GM19351 (cell line): Measurements from ENCODE around the gene UBE2G2.

Experiments used
- ATAC-seq: cut with Tn5 transposase; IDR thresholded peaks from one replicate; pipeline ENCODE4 v1.9.1; 2021; ENCODE audit warnings: mild to moderate bottlenecking, moderate library complexity; ENCODE audit not compliant: unreplicated experiment

The UBE2G2 gene

GRCh38 chr21:44792702-44793591 is 8.7 kb downstream of the UBE2G2 start:
- ATAC-seq = no peak

GRCh38 chr21:44791993-44792392 is 9.6 kb downstream of the UBE2G2 start:
- ATAC-seq = no peak

GRCh38 chr21:44791246-44791645 is 10.4 kb downstream of the UBE2G2 start:
- ATAC-seq = no peak

- no peak for ATAC-seq
These were observed 11.3 kb downstream of the UBE2G2 start for GRCh38 chr21:44790368-44790767.

- ATAC-seq = no peak
These were observed 11.7 kb downstream of the UBE2G2 start for GRCh38 chr21:44789880-44790279.

- no peak for ATAC-seq
These were observed 15.8 kb downstream of the UBE2G2 start for GRCh38 chr21:44785620-44786335.

GRCh38 chr21:44784810-44785209 is 16.8 kb downstream of the UBE2G2 start:
- no peak for ATAC-seq

GRCh38 chr21:44783020-44783696 is 18.5 kb downstream of the UBE2G2 start:
- ATAC-seq = no peak

- ATAC-seq = no peak
These were observed 20.7 kb downstream of the UBE2G2 start for GRCh38 chr21:44780767-44781459.

- no peak for ATAC-seq
These were observed 21.5 kb downstream of the UBE2G2 start for GRCh38 chr21:44780137-44780502.

GRCh38 chr21:44779417-44780136 is 22.0 kb downstream of the UBE2G2 start:
- no peak for ATAC-seq

- no peak for ATAC-seq
These were observed 22.6 kb downstream of the UBE2G2 start for GRCh38 chr21:44778983-44779382.

- ATAC-seq = no peak
These were observed 23.1 kb downstream of the UBE2G2 start for GRCh38 chr21:44778499-44778911.

- ATAC-seq = no peak
These were observed 23.5 kb downstream of the UBE2G2 start for GRCh38 chr21:44778094-44778493.

- ATAC-seq = no peak
These were observed 26.6 kb downstream of the UBE2G2 start for GRCh38 chr21:44774972-44775371.

- ATAC-seq = no peak
These were observed 28.2 kb downstream of the UBE2G2 start for GRCh38 chr21:44773291-44773932.

GRCh38 chr21:44771896-44772525 is 29.6 kb downstream of the UBE2G2 start:
- ATAC-seq = no peak

GRCh38 chr21:44767834-44768831 is 33.5 kb downstream of the UBE2G2 start:
- ATAC-seq = no peak
